HG03135 (cell line): ENCODE results near the gene RBM43.
A peak's percentile ranks its signal among the peaks of the same experiment; 100 is the strongest.
"Not testable (repeated sequence)": the region's sequence is repeated elsewhere in the genome, so short reads cannot be mapped to it uniquely, and the experiment has no call there.

Experiments
- ATAC-seq: cut with Tn5 transposase; IDR thresholded peaks from one replicate; pipeline ENCODE4 v1.9.1; 2021; ENCODE audit warnings: mild to moderate bottlenecking, moderate library complexity; ENCODE audit not compliant: unreplicated experiment

RBM43 gene

GRCh38 chr2:151261231-151261976 lies at the start of gene RBM43:
Gene RBM43, minus strand, starts transcription at chr2:151261863. Its CDS starts 136 bp downstream, at chr2:151261727.
- peak; percentile 93 for ATAC-seq

GRCh38 chr2:151310313-151310712 lies 48.6 kb upstream of the RBM43 start:
- ATAC-seq: not testable (repeated sequence)

GRCh38 chr2:151306621-151307020 lies 45.0 kb upstream of the RBM43 start:
- ATAC-seq: no peak

- no peak for ATAC-seq
Measured at GRCh38 chr2:151305129-151305691, 43.5 kb upstream of the RBM43 start.

GRCh38 chr2:151302879-151303278 lies 41.2 kb upstream of the RBM43 start:
- no peak for ATAC-seq

- ATAC-seq: no peak
Measured at GRCh38 chr2:151302404-151302803, 40.7 kb upstream of the RBM43 start.

- no peak for ATAC-seq
Measured at GRCh38 chr2:151299920-151300539, 38.4 kb upstream of the RBM43 start.

GRCh38 chr2:151297882-151298281 lies 36.2 kb upstream of the RBM43 start:
- ATAC-seq: peak; percentile 96

- ATAC-seq: not testable (repeated sequence)
Measured at GRCh38 chr2:151295926-151296325, 34.3 kb upstream of the RBM43 start.

GRCh38 chr2:151292546-151292945 lies 30.9 kb upstream of the RBM43 start:
- no peak for ATAC-seq

- no peak for ATAC-seq
Measured at GRCh38 chr2:151292141-151292540, 30.5 kb upstream of the RBM43 start.

- no peak for ATAC-seq
Measured at GRCh38 chr2:151291224-151291623, 29.6 kb upstream of the RBM43 start.

- peak; percentile 20 for ATAC-seq
Measured at GRCh38 chr2:151289972-151290866, 28.6 kb upstream of the RBM43 start.

- no peak for ATAC-seq
Measured at GRCh38 chr2:151287513-151288250, 26.0 kb upstream of the RBM43 start.

- ATAC-seq: no peak
Measured at GRCh38 chr2:151282401-151282800, 20.7 kb upstream of the RBM43 start.

- ATAC-seq: no peak
Measured at GRCh38 chr2:151280271-151280670, 18.6 kb upstream of the RBM43 start.

GRCh38 chr2:151278487-151278886 lies 16.8 kb upstream of the RBM43 start:
- no peak for ATAC-seq

GRCh38 chr2:151277067-151277466 lies 15.4 kb upstream of the RBM43 start:
- ATAC-seq: no peak

GRCh38 chr2:151275291-151275690 lies 13.6 kb upstream of the RBM43 start:
- no peak for ATAC-seq

GRCh38 chr2:151271824-151272223 lies 10.2 kb upstream of the RBM43 start:
- no peak for ATAC-seq
